DMS53 treated with DMSO at 0.1 percent for 48 hours (cell line): ENCODE data around the gene UBQLNL.
A peak's percentile ranks its signal among the peaks of the same experiment; 100 is the strongest.

Source experiments
- DNase-seq: peaks from one replicate; lab custom pipeline; 2025; ENCODE audit not compliant: unreplicated experiment; lab: John Stamatoyannopoulos, UW

The UBQLNL gene

GRCh38 chr11:5516599-5516998 is at the start of gene UBQLNL:
Gene UBQLNL (minus strand): TSS chr11:5516699. CDS start chr11:5516441, 258 bp downstream.
- no peak for DNase-seq

GRCh38 chr11:5564259-5565019 is 47.9 kb upstream of the UBQLNL start:
- DNase-seq: no peak

GRCh38 chr11:5557751-5558150 is 41.3 kb upstream of the UBQLNL start:
- no peak for DNase-seq

GRCh38 chr11:5556596-5557188 is 40.2 kb upstream of the UBQLNL start:
- DNase-seq: no peak

GRCh38 chr11:5553343-5553742 is 36.8 kb upstream of the UBQLNL start:
- peak; percentile 39 for DNase-seq

GRCh38 chr11:5550440-5551095 is 34.1 kb upstream of the UBQLNL start:
- DNase-seq: no peak

GRCh38 chr11:5548440-5548839 is 31.9 kb upstream of the UBQLNL start, which contains the start of gene OR52H1:
Gene OR52H1 (minus strand): TSS chr11:5548540. CDS start chr11:5545505, 3,035 bp downstream.
- no peak for DNase-seq

GRCh38 chr11:5547982-5548381 is 31.5 kb upstream of the UBQLNL start:
- DNase-seq: no peak

GRCh38 chr11:5546457-5546856 is 30.0 kb upstream of the UBQLNL start:
- DNase-seq: no peak

- DNase-seq: no peak
These were observed 24.9 kb upstream of the UBQLNL start for GRCh38 chr11:5541427-5541826.

- DNase-seq: no peak
These were observed 20.0 kb upstream of the UBQLNL start for GRCh38 chr11:5536482-5536881.

GRCh38 chr11:5534046-5534445 is 17.5 kb upstream of the UBQLNL start:
- no peak for DNase-seq

- no peak for DNase-seq
These were observed 14.7 kb upstream of the UBQLNL start for GRCh38 chr11:5531053-5531831.

- DNase-seq: no peak
These were observed 12.0 kb upstream of the UBQLNL start for GRCh38 chr11:5528495-5528894.

GRCh38 chr11:5527716-5528115 is 11.2 kb upstream of the UBQLNL start:
- no peak for DNase-seq

GRCh38 chr11:5524756-5525155 is 8.3 kb upstream of the UBQLNL start:
- DNase-seq: no peak

GRCh38 chr11:5522308-5522707 is 5.8 kb upstream of the UBQLNL start:
- DNase-seq: peak; percentile 61

GRCh38 chr11:5521540-5521939 is 5.0 kb upstream of the UBQLNL start:
- DNase-seq: no peak

GRCh38 chr11:5514841-5515240 is 1.7 kb downstream of the UBQLNL start:
- DNase-seq: no peak

GRCh38 chr11:5509803-5510202 is 6.7 kb downstream of the UBQLNL start, which contains the start of gene UBQLN3:
Gene UBQLN3 (minus strand): TSS chr11:5509957. CDS start chr11:5509558, 399 bp downstream.
- no peak for DNase-seq

- no peak for DNase-seq
These were observed 7.9 kb downstream of the UBQLNL start for GRCh38 chr11:5508605-5509004.
